Measurements from ENCODE around the gene FHIP2A.

FHIP2A gene

GRCh38 chr10:114821915-114822443 lies 399 bp downstream of the FHIP2A start:
- peak; percentile 43 for DNase-seq
- Histone ChIP-seq H3K4ac (ENCODE audit: low read depth in 1 of 2, low read length in 2 of 2) (peak overlapping the region; percentile 99), H2BK15ac (ENCODE audit: low read depth, poor library complexity, severe bottlenecking) (peak overlapping the region; percentile 90), H3K9me3 (ENCODE audit: control insufficient read depth, low read length) (no peaks in the 10 kb centered on the region), H3K27me3 (ENCODE audit: control insufficient read depth in 1 of 2, insufficient read depth in 1 of 2, low read length in 2 of 2) (no peaks in the 10 kb centered on the region), H3K79me1 (replicated peaks; ENCODE audit: low read length, poor library complexity, severe bottlenecking) (no peaks in the 10 kb centered on the region), H3K9ac (ENCODE audit: low read length) (peak overlapping the region; percentile 98), H3K23ac (ENCODE audit: low read length in 2 of 2) (peak overlapping the region; percentile 60 to 89), H4K91ac (ENCODE audit: low read length) (peak overlapping the region; percentile 95), H3K4me2 (ENCODE audit: low read length, poor library complexity, severe bottlenecking) (peak overlapping the region; percentile 16), H2BK12ac (ENCODE audit: low read length in 2 of 2) (peak overlapping the region in 1 of 2 experiments; percentile 86), H3K18ac (ENCODE audit: low read depth in 1 of 2, low read length in 2 of 2) (peak overlapping the region; percentile 100), H2AK5ac (ENCODE audit: low read length, severe bottlenecking) (no peak overlapping the region), H3K4me3 (ENCODE audit: insufficient read depth in 1 of 2, low read depth in 1 of 2, low read length in 2 of 2) (peak overlapping the region; percentile 85 to 95), H2BK120ac (ENCODE audit: low read depth, low read length) (peak overlapping the region; percentile 97), H3K4me1 (ENCODE audit: control insufficient read depth, insufficient read depth, low read depth, low read length) (peaks cover 5% of the 10 kb centered on the region), H3K36me3 (ENCODE audit: control insufficient read depth in 1 of 2, insufficient read depth in 2 of 2, low read depth in 1 of 2, low read length in 2 of 2) (no peaks in the 10 kb centered on the region), H3K27ac (ENCODE audit: low read length, poor library complexity, severe bottlenecking) (peak overlapping the region; percentile 60), H4K8ac (ENCODE audit: low read length) (peak overlapping the region; percentile 95), H2BK5ac (ENCODE audit: low read depth, low read length, poor library complexity, severe bottlenecking) (peak overlapping the region; percentile 95), H2AFZ (ENCODE audit: low read depth, low read length) (peak overlapping the region; percentile 95), H3K14ac (ENCODE audit: low read length in 2 of 2) (peak overlapping the region; percentile 57 to 97)
- WGBS = 1% methylated on average over 60 of the region's 60 CpGs

DNA sequence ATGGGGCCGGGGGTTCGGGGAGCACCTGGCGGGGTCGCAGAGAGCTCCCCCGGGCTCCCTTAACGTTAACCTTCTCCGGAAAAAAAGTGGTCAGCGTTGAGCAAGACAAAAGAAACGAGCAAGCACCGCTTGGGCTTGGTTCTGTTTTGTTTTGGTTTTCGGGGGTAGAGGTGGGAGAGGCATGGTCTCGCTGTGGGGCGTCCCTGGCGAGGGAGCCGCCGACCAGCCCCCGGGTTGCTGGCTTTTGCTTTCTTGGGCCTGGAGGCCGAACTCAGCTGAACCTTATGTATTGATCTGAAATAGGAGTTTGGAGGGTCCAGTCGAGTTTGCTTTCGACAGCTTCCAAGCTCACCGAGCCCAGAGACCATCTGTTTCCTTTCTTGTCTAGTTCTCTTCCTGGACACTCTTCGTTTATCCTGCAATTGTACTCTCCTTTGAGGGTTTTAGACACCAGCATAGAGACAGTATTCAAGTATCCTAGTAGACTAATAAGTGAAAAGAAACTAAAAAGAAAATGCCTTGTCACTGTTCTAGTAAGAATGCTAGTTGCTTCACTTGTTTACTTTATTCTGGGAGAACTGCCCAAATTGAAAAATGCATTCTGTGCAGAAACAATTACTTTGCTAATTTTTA lies 980 bp downstream of the FHIP2A start:
- peak; percentile 77 for DNase-seq

GRCh38 chr10:114823077-114823463 lies 1.5 kb downstream of the FHIP2A start:
- H3K4ac ChIP-seq (ENCODE audit: low read depth in 1 of 2, low read length in 2 of 2) = no peak overlapping the region
- WGBS = no CpG with 5 or more reads among the region's 2 CpGs

More for the DNA sequence above, 980 bp downstream of the FHIP2A start:
- H3K14ac ChIP-seq (ENCODE audit: low read length in 2 of 2) = peak overlapping the region in 1 of 2 experiments; percentile 55
- no peaks in the 10 kb centered on the region for H3K27me3 ChIP-seq (ENCODE audit: control insufficient read depth in 1 of 2, insufficient read depth in 1 of 2, low read length in 2 of 2)
- peak overlapping the region; percentile 55 for H4K8ac ChIP-seq (ENCODE audit: low read length)
- H3K4me3 ChIP-seq (ENCODE audit: insufficient read depth in 1 of 2, low read depth in 1 of 2, low read length in 2 of 2) = peak overlapping the region; percentile 85 to 95
- no peaks in the 10 kb centered on the region for H3K79me1 ChIP-seq (replicated peaks; ENCODE audit: low read length, poor library complexity, severe bottlenecking)
- no peak overlapping the region for H2BK15ac ChIP-seq (ENCODE audit: low read depth, poor library complexity, severe bottlenecking)
- H3K18ac ChIP-seq (ENCODE audit: low read depth in 1 of 2, low read length in 2 of 2) = peak overlapping the region; percentile 100
- peak overlapping the region in 1 of 2 experiments; percentile 89 for H3K23ac ChIP-seq (ENCODE audit: low read length in 2 of 2)
- H3K36me3 ChIP-seq (ENCODE audit: control insufficient read depth in 1 of 2, insufficient read depth in 2 of 2, low read depth in 1 of 2, low read length in 2 of 2) = no peaks in the 10 kb centered on the region
- peak overlapping the region; percentile 95 for H2BK5ac ChIP-seq (ENCODE audit: low read depth, low read length, poor library complexity, severe bottlenecking)
- WGBS = under 1% methylated on average over 21 of the region's 22 CpGs
- peak overlapping the region; percentile 14 for H3K4me2 ChIP-seq (ENCODE audit: low read length, poor library complexity, severe bottlenecking)
- peak overlapping the region; percentile 29 for H2AFZ ChIP-seq (ENCODE audit: low read depth, low read length)
- H2BK120ac ChIP-seq (ENCODE audit: low read depth, low read length) = peak overlapping the region; percentile 97
- no peak overlapping the region for H4K91ac ChIP-seq (ENCODE audit: low read length)
- peak overlapping the region; percentile 56 for H3K27ac ChIP-seq (ENCODE audit: low read length, poor library complexity, severe bottlenecking)
- peak overlapping the region in 1 of 2 experiments; percentile 67 for H3K4ac ChIP-seq (ENCODE audit: low read depth in 1 of 2, low read length in 2 of 2)
- peak overlapping the region in 1 of 2 experiments; percentile 63 for H2BK12ac ChIP-seq (ENCODE audit: low read length in 2 of 2)
- no peak overlapping the region for H2AK5ac ChIP-seq (ENCODE audit: low read length, severe bottlenecking)
- H3K4me1 ChIP-seq (ENCODE audit: control insufficient read depth, insufficient read depth, low read depth, low read length) = peaks cover 5% of the 10 kb centered on the region
- peak overlapping the region; percentile 98 for H3K9ac ChIP-seq (ENCODE audit: low read length)
- H3K9me3 ChIP-seq (ENCODE audit: control insufficient read depth, low read length) = no peaks in the 10 kb centered on the region

DNA sequence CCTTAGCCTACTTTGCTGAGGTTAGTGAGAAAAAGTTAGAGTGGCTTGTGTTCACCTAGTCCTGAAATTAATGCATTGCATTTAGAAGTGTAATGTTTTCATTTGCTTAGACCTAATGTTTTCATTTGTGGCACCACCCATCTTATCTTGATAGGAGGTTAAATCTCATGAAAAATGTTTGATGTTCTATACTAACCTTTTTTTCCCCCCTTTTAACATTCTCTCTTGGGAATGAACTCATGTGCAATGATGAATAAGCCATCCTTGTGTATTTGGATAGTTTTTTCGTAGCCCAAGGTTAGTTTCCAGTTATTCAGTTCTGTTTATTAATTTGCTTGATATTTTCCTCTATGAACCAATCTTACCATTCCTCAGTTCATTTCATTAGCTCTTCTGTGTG lies 2.8 kb downstream of the FHIP2A start:
- H3K4ac ChIP-seq (ENCODE audit: low read depth in 1 of 2, low read length in 2 of 2) = no peak overlapping the region
- no peak for DNase-seq
- no peak overlapping the region for H2BK5ac ChIP-seq (ENCODE audit: low read depth, low read length, poor library complexity, severe bottlenecking)
- no peak overlapping the region for H3K14ac ChIP-seq (ENCODE audit: low read length in 2 of 2)
- peaks cover 5% of the 10 kb centered on the region for H3K4me1 ChIP-seq (ENCODE audit: control insufficient read depth, insufficient read depth, low read depth, low read length)
- no peak overlapping the region for H2AK5ac ChIP-seq (ENCODE audit: low read length, severe bottlenecking)
- WGBS = no CpG with 5 or more reads among the region's 1 CpG
- H3K23ac ChIP-seq (ENCODE audit: low read length in 2 of 2) = no peak overlapping the region
- H3K18ac ChIP-seq (ENCODE audit: low read depth in 1 of 2, low read length in 2 of 2) = no peak overlapping the region
- H3K36me3 ChIP-seq (ENCODE audit: control insufficient read depth in 1 of 2, insufficient read depth in 2 of 2, low read depth in 1 of 2, low read length in 2 of 2) = no peaks in the 10 kb centered on the region
- H2BK15ac ChIP-seq (ENCODE audit: low read depth, poor library complexity, severe bottlenecking) = no peak overlapping the region
- H2BK120ac ChIP-seq (ENCODE audit: low read depth, low read length) = no peak overlapping the region
- H3K27ac ChIP-seq (ENCODE audit: low read length, poor library complexity, severe bottlenecking) = no peak overlapping the region
- H3K4me3 ChIP-seq (ENCODE audit: insufficient read depth in 1 of 2, low read depth in 1 of 2, low read length in 2 of 2) = peak overlapping the region in 1 of 2 experiments; percentile 85
- no peak overlapping the region for H4K91ac ChIP-seq (ENCODE audit: low read length)
- no peaks in the 10 kb centered on the region for H3K27me3 ChIP-seq (ENCODE audit: control insufficient read depth in 1 of 2, insufficient read depth in 1 of 2, low read length in 2 of 2)
- H3K79me1 ChIP-seq (replicated peaks; ENCODE audit: low read length, poor library complexity, severe bottlenecking) = no peaks in the 10 kb centered on the region
- H3K4me2 ChIP-seq (ENCODE audit: low read length, poor library complexity, severe bottlenecking) = no peak overlapping the region
- H2AFZ ChIP-seq (ENCODE audit: low read depth, low read length) = no peak overlapping the region
- no peak overlapping the region for H4K8ac ChIP-seq (ENCODE audit: low read length)
- H2BK12ac ChIP-seq (ENCODE audit: low read length in 2 of 2) = no peak overlapping the region
- no peaks in the 10 kb centered on the region for H3K9me3 ChIP-seq (ENCODE audit: control insufficient read depth, low read length)
- peak overlapping the region; percentile 98 for H3K9ac ChIP-seq (ENCODE audit: low read length)

More at GRCh38 chr10:114823077-114823463, 1.5 kb downstream of the FHIP2A start:
- H3K36me3 ChIP-seq (ENCODE audit: control insufficient read depth in 1 of 2, insufficient read depth in 2 of 2, low read depth in 1 of 2, low read length in 2 of 2) = no peaks in the 10 kb centered on the region
- H2BK12ac ChIP-seq (ENCODE audit: low read length in 2 of 2) = no peak overlapping the region
- no peaks in the 10 kb centered on the region for H3K27me3 ChIP-seq (ENCODE audit: control insufficient read depth in 1 of 2, insufficient read depth in 1 of 2, low read length in 2 of 2)
- peak overlapping the region; percentile 98 for H3K9ac ChIP-seq (ENCODE audit: low read length)
- no peak overlapping the region for H3K4me2 ChIP-seq (ENCODE audit: low read length, poor library complexity, severe bottlenecking)
- no peak overlapping the region for H2AK5ac ChIP-seq (ENCODE audit: low read length, severe bottlenecking)
- no peak overlapping the region for H3K14ac ChIP-seq (ENCODE audit: low read length in 2 of 2)
- no peak overlapping the region for H4K91ac ChIP-seq (ENCODE audit: low read length)
- H3K4me3 ChIP-seq (ENCODE audit: insufficient read depth in 1 of 2, low read depth in 1 of 2, low read length in 2 of 2) = peak overlapping the region; percentile 29 to 85
- H4K8ac ChIP-seq (ENCODE audit: low read length) = no peak overlapping the region
- H3K18ac ChIP-seq (ENCODE audit: low read depth in 1 of 2, low read length in 2 of 2) = no peak overlapping the region
- no peaks in the 10 kb centered on the region for H3K79me1 ChIP-seq (replicated peaks; ENCODE audit: low read length, poor library complexity, severe bottlenecking)
- peak overlapping the region; percentile 51 for H3K27ac ChIP-seq (ENCODE audit: low read length, poor library complexity, severe bottlenecking)
- H2BK15ac ChIP-seq (ENCODE audit: low read depth, poor library complexity, severe bottlenecking) = no peak overlapping the region
- H3K9me3 ChIP-seq (ENCODE audit: control insufficient read depth, low read length) = no peaks in the 10 kb centered on the region
- H2BK120ac ChIP-seq (ENCODE audit: low read depth, low read length) = no peak overlapping the region
- no peak overlapping the region for H2AFZ ChIP-seq (ENCODE audit: low read depth, low read length)
- peaks cover 5% of the 10 kb centered on the region for H3K4me1 ChIP-seq (ENCODE audit: control insufficient read depth, insufficient read depth, low read depth, low read length)
- no peak overlapping the region for H2BK5ac ChIP-seq (ENCODE audit: low read depth, low read length, poor library complexity, severe bottlenecking)
- H3K23ac ChIP-seq (ENCODE audit: low read length in 2 of 2) = no peak overlapping the region
- DNase-seq = no peak

Data from mesenchymal stem cell (in vitro differentiated cells and primary cell).